ENCODE results near the gene RHCG. TPM values are rescaled to one million over a fixed set of nuclear protein-coding genes. Genes with fewer than 3 reads are reported as not detected.

The RHCG gene
- 1 to 10 TPM in 4 of 9 donors, under 1 TPM in 3, not detected in 2; 0.33 to 3.2 (median 1.1) TPM for total RNA-seq
- polyA plus RNA-seq: 1 to 10 TPM in 2 of 3 donors, under 1 TPM in 1; 0.72 to 4.1 (median 3.2) TPM
- long read RNA-seq, donor 1: 0 reads
- long read RNA-seq, donor 2: 0 reads
- long read RNA-seq, donor 3, partial matches to known transcripts: 0 of 2 reads
- long read RNA-seq, donor 3, other reads (novel, unspliced or antisense): 0 of 2 reads
- long read RNA-seq, donor 4: 0 reads
- long read RNA-seq, donor 5: 0 reads
- long read RNA-seq, donor 6: 0 reads
- long read RNA-seq, donor 7: 0 reads
- long read RNA-seq, donor 8: 0 reads
- long read RNA-seq, donor 9: 0 reads
- long read RNA-seq, donor 10: 0 reads

DNA sequence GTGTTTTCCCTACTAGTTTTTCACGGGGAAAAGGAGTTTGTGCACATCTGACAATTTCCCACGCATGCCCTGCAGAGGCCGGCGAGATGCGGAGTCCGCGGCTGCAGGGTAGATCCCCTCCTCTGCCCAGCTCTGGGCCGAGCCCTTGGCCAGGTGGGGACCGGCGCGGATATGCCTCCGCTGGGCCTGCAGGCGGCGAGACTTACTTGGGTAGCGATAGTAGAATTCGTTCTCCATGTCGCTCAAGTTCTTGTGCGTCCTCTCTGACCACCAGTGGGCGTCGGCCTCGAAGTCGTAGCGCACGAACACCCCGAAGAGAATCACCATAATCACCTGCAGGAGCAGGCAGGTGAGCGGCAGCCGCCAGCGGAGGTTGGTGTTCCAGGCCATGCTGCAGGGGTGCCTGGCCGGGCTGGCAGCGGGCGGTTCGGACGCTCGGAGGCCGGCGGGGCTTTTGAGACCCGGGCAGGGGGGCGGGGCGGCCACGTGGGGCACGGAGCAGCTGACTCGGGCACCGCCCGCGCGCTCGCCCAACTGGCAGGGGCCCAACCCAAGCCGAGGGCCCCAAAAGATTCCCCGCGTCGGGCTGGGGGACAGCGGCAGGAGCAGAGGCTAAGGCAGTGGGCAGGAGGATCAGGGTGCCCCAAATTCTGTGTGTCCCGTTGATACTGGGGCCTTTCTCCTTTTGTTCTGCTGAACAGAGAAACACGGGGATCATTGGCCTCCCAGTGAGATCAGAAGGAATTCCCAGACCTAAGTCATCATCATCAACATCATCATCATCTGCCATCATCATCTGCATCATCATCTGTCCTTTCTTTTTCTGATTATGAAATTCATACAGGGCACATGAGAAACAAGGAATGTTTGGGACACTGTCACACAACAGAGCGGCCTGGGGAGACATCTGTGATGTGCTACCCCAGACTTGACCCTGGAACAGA, at the start of gene RHCG:
TSS of gene RHCG (minus strand) at position 429 of the 944 bp plus-strand sequence. CDS start at position 390, 39 bp downstream.
- peak in 4 of 7 donors; percentile 9 to 24 (median 18) for DNase-seq
- 5 to 31% (median 8%) methylated on average over 4 to 55 of the region's 55 CpGs for WGBS, 4 donors
- H3K4me3 ChIP-seq: peak within 1 kb of the TSS in 2 of 4 donors; percentile 1 to 45
- no peaks in the 10 kb centered on the region for H3K4me1 ChIP-seq (replicated peaks in 1 of 2)
- no peaks in the 10 kb centered on the region for H3K36me3 ChIP-seq (replicated peaks in 1 of 2)
- H3K27me3 ChIP-seq: peaks cover 36% of the 10 kb centered on the region
- intact Hi-C loops (cut with DNase I): no loop called here
- H3K9me3 ChIP-seq (replicated peaks in 1 of 3): no peaks in the 10 kb centered on the region
- no peak for TF ChIP-seq POLR2A (IDR thresholded peaks at IDR 0.05)
- TF ChIP-seq, protein P1, sequence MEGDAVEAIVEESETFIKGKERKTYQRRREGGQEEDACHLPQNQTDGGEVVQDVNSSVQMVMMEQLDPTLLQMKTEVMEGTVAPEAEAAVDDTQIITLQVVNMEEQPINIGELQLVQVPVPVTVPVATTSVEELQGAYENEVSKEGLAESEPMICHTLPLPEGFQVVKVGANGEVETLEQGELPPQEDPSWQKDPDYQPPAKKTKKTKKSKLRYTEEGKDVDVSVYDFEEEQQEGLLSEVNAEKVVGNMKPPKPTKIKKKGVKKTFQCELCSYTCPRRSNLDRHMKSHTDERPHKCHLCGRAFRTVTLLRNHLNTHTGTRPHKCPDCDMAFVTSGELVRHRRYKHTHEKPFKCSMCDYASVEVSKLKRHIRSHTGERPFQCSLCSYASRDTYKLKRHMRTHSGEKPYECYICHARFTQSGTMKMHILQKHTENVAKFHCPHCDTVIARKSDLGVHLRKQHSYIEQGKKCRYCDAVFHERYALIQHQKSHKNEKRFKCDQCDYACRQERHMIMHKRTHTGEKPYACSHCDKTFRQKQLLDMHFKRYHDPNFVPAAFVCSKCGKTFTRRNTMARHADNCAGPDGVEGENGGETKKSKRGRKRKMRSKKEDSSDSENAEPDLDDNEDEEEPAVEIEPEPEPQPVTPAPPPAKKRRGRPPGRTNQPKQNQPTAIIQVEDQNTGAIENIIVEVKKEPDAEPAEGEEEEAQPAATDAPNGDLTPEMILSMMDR (IDR thresholded peaks at IDR 0.05): peak in 3 of 6 experiments; percentile 11 to 18 (median 16)
- no peak within 1 kb of the TSS for H3K27ac ChIP-seq

DNA sequence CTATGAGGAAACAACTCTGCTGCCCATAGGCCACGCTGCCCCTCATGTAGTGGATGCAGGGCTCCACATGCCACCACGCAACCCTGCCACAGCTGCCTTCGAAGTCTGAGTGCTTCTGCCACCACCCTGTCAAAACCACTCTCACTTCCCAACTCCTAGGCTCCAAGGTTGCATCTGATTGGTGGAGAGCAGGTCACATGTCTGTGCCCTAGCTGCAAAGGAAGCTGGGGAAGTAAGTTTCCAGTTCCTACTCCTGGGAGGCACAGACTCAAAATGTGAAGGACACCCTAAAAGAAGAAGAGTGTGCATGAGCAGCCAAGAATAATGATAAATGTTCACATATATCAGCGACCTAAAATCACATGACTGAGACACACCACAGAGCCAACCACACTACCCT, 47.0 kb upstream of the RHCG start:
- intact Hi-C loops (cut with DNase I): no loop called here
- DNase-seq: no peak
- no peaks in the 10 kb centered on the region for H3K27me3 ChIP-seq
- no peaks in the 10 kb centered on the region for H3K9me3 ChIP-seq (replicated peaks in 1 of 3)
- no peaks in the 10 kb centered on the region for H3K4me1 ChIP-seq (replicated peaks in 1 of 2)
- no peak overlapping the region for H3K4me3 ChIP-seq
- H3K36me3 ChIP-seq (replicated peaks in 1 of 2): no peaks in the 10 kb centered on the region
- 86 to 91% (median 88%) methylated on average over 4 of the region's 4 CpGs for WGBS, 4 donors
- no peak overlapping the region for H3K27ac ChIP-seq
- no peak for TF ChIP-seq POLR2A (IDR thresholded peaks at IDR 0.05)
- TF ChIP-seq, protein P1 (IDR thresholded peaks at IDR 0.05): no peak

DNA sequence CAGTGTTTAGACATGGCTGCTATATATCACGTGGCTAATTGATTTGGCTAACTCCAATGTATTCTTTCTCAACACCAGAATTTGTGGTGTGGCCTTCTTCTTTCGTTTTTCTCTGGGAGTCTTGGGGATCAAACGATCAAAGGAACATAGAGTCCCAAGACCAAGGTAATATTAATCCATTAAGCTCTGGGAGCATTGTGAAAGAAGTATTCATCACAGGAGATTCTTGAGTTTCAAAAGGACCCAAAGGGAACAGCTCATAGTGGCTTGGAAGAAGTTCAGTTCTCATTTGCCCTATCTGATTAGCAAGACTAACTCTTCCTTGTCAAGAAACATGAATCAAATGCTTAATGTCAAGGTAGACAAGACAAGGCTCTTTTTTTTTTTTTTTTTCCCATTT, 46.0 kb upstream of the RHCG start:
- WGBS, 4 donors: 36 to 54% (median 46%) methylated on average over 3 of the region's 3 CpGs
- TF ChIP-seq POLR2A (IDR thresholded peaks at IDR 0.05): no peak
- TF ChIP-seq, protein P1 (IDR thresholded peaks at IDR 0.05): no peak
- Histone ChIP-seq H3K4me1 (replicated peaks in 1 of 2) (no peaks in the 10 kb centered on the region), H3K9me3 (replicated peaks in 1 of 3) (peaks cover 0 to 5% (median 0%) of the 10 kb centered on the region in 3 donors), H3K4me3 (no peak overlapping the region), H3K27ac (no peak overlapping the region), H3K27me3 (no peaks in the 10 kb centered on the region), H3K36me3 (replicated peaks in 1 of 2) (no peaks in the 10 kb centered on the region)
- DNase-seq: no peak
- intact Hi-C loops (cut with DNase I): no loop called here

DNA sequence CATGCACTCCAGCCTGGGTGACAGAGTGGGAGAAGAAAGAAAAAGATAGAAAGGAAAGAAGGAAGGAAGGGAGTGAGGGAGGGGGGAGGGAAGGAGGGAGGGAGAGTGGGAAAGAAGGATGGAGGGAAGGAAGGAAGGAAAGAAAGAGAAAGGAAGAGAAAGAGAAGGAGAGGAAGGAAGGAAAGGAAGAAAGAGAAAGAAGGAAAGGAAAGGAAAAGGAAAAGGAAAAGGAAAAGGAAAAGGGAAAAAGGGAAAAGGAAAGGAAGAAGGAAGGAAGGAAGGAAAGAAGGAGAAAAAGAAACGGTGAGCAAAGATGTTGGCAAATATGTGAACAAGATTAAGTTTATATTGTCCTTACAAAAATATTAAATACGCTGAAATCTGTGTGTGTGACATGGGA, 42.6 kb upstream of the RHCG start:
- intact Hi-C loops (cut with DNase I): no loop called here
- TF ChIP-seq, protein P1 (IDR thresholded peaks at IDR 0.05): no peak
- TF ChIP-seq POLR2A (IDR thresholded peaks at IDR 0.05): no peak
- Histone ChIP-seq H3K4me1 (replicated peaks in 1 of 2) (no peaks in the 10 kb centered on the region), H3K9me3 (replicated peaks in 1 of 3) (peaks cover 0 to 5% (median 0%) of the 10 kb centered on the region in 3 donors), H3K36me3 (replicated peaks in 1 of 2) (no peaks in the 10 kb centered on the region), H3K27me3 (no peaks in the 10 kb centered on the region), H3K27ac (no peak overlapping the region), H3K4me3 (no peak overlapping the region)
- no peak for DNase-seq
- WGBS, 4 donors: 79 to 83% (median 80%) methylated on average over 2 of the region's 2 CpGs

Measured in adrenal gland (tissue), 19 donors.